BJ (cell line): ENCODE data around the gene LCNL1. TPM values are rescaled to one million over a fixed set of nuclear protein-coding genes. Genes with fewer than 3 reads are reported as not detected.

Experiments used
- CTCF ChIA-PET: fragments of 350-600 bp; formaldehyde crosslinking; extraction: SDS; loops from one replicate; lab custom pipeline; 2021; ENCODE audit warnings: antibody characterized with exemption, inconsistent platforms; lab: Yijun Ruan, JAX
- POLR2A ChIA-PET: fragments of 300-600 bp; sonication (Branson Sonifier 250); formaldehyde crosslinking; extraction: SDS; loops from one replicate; lab custom pipeline; 2021; ENCODE audit warnings: antibody characterized with exemption; lab: Charles Lee
- DNase-seq: peaks from one replicate; pipeline ENCODE4 v3.0.0-alpha.2; 2011; ENCODE audit warnings: low read depth
- H3K27me3 ChIP-seq: 2 replicates; pipeline ENCODE4 v1.6.0; 2011; ENCODE audit warnings: low read length; ENCODE audit not compliant: control insufficient read depth, insufficient read depth
- H3K36me3 ChIP-seq: 2 replicates; pipeline ENCODE4 v1.5.1; 2011; ENCODE audit warnings: low read length; ENCODE audit not compliant: control insufficient read depth, insufficient read depth
- H3K4me3 ChIP-seq: 2 replicates; pipeline ENCODE4 v1.5.1; 2011; ENCODE audit warnings: low read depth, mild to moderate bottlenecking, control low read depth, low read length
- CTCF ChIP-seq: IDR thresholded peaks from 2 replicates; pipeline ENCODE4 v1.5.1; 2011; ENCODE audit warnings: low read depth, mild to moderate bottlenecking, control low read depth, inconsistent platforms, low read length, moderate library complexity; ENCODE audit not compliant: insufficient read depth
- polyA plus RNA-seq: library from polyadenylated mRNA; depleted of rRNA; stranded (reverse); fragments of >200 nt; gene quantifications from 2 replicates; pipeline ENCODE4 v1.2.3, GENCODE V29; 2011

The LCNL1 gene
- polyA plus RNA-seq, 1 experiment: 0.01 TPM

GRCh38 chr9:136941231-136942111 lies 41.3 kb upstream of the LCNL1 start:
- ChIA-PET POLR2A (no interaction called here), CTCF (no interaction called here)
- no peak for DNase-seq
- Histone ChIP-seq H3K36me3 (peaks cover 28% of the 10 kb centered on the region), H3K27me3 (no peaks in the 10 kb centered on the region), H3K4me3 (no peak overlapping the region)
- TF ChIP-seq CTCF: no peak

DNA sequence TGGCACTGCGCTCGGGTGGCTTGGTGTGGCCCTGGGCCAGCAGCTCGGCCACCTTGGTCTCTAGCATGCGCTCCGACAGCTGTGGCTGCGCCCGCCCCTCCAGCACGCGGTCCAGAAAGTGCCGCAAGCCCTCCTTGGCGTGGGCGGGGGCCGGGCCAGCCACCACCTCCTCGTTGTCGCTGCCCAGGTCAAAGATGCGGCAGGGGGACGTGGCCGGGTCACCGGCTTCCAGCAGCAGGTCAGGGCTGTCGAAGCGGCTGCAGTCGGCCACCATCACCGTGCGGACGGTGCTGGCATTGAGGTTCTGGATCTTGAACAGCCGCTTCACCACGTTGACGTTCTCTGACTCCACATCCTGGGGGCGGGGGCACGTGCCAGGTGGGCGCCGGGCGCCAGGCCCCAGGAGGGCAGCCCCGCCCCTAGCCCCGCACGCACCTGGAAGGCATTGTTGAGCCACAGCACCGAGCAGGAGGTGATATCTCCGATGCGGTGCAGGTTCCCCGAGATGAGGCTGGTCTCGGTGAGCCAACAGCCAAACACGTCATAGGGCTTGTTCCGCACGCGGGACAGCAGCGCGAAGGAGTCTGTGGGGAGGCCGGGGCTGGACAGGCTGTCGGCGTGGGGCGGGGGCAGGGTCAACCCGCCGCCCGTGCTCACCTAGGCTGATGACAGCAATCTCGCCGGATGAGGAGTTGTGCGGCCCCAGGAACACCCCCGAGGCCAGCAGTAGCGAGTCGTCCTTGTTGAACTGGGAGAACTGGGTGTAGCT lies 40.5 kb upstream of the LCNL1 start:
- TF ChIP-seq CTCF: no peak
- Histone ChIP-seq H3K36me3 (peaks cover 28% of the 10 kb centered on the region), H3K4me3 (no peak overlapping the region), H3K27me3 (no peaks in the 10 kb centered on the region)
- ChIA-PET POLR2A (no interaction called here), CTCF (no interaction called here)
- no peak for DNase-seq

DNA sequence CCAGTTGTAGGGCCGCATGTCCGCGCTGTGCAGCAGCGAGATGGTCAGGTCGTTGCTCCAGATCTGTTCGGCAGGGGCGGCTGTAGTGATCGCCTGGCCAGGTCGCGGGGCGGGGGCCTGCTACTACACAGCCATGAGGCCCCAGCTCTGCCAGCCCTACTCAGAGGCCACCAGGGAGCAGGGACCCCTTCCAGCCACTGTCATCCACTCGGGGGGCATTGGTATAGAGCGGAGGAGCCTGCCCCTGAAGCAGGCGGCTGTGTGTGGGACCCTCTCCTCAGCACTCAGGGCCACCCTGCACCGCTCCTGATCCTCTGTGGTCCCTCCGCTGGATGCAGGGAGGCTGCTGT lies 39.9 kb upstream of the LCNL1 start:
- CTCF ChIA-PET: interaction anchor here (1.4 kb wide), 1 partner anchor 23 kb away, joined by 4 read pairs; no protein-coding TSS in a partner anchor
- no peak for TF ChIP-seq CTCF
- POLR2A ChIA-PET: no interaction called here
- H3K27me3 ChIP-seq: no peaks in the 10 kb centered on the region
- peaks cover 26% of the 10 kb centered on the region for H3K36me3 ChIP-seq
- peak overlapping the region; percentile 96 for H3K4me3 ChIP-seq
- DNase-seq: no peak

DNA sequence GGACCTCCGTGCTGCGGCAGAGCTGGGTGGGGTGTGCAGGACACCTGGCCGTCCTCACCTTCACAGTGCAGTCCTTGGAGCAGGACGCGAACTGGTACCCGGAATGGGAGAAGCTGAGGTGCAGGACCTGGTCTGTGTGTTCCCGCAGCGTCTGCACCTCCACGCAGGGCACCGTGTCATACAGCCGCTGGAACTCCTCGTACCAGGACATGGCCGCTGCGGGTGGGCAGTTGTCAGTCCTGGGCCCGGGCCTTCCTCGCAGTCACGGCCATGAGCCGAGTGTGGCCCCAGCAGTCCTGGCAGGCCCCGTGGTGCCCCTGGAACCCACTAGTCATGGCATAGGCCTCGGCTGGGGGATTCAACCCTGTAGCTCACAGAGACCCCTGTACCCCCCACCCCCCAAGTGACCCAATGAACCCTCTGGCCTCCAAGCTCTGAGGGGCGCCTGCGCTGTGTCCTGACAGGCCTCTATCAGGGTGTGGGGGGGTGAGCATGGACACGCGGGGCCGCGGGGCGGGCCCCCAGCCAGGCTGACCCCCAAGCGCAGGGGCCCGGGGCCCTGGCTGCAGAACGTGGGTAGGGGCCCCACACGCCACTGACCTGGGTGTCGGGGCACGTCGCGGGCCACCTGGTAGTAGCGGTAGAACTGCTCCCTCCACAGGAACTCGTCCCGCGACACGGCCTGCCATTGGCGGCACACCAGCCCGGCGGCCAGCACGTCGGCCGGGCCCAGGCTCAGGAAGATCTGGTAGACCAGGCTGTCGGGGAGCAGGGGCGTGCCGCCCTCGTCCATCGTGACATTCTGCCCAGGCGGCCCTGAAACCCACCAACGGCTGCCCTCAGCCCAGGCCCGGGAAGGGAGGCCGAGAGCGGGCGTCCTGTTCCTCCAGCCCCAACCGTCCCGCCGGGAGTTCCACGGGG lies 39.2 kb upstream of the LCNL1 start:
- Histone ChIP-seq H3K27me3 (no peaks in the 10 kb centered on the region), H3K36me3 (peaks cover 26% of the 10 kb centered on the region), H3K4me3 (peak overlapping the region; percentile 96)
- TF ChIP-seq CTCF: no peak
- POLR2A ChIA-PET: no interaction called here
- CTCF ChIA-PET: interaction anchor here (0.6 to 1.5 kb wide), 8 partner anchors 11 to 92 kb away, joined by 3 to 8 read pairs (median 3); partner anchors contain the start of gene CLIC3
- no peak for DNase-seq

DNA sequence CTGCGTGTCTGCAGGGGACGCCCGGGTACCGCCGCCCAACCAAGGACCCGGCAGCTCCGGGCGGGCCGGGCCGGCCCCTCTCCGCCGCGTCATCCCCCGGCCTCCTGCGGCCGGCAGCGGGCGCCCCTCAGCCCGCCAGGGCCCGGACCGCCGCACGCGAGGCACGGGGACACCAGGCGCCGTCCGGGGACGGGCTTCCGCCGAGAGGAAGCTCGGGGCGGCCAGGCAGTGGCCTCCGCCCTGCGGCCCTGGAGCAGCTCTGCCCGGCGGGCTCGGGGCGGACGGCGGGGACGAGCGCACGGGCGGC lies 38.6 kb upstream of the LCNL1 start:
- ChIA-PET CTCF (interaction anchor here (0.6 to 1.5 kb wide), 8 partner anchors 10 to 91 kb away, joined by 3 to 8 read pairs (median 3); partner anchors contain the start of gene CLIC3), POLR2A (no interaction called here)
- Histone ChIP-seq H3K27me3 (no peaks in the 10 kb centered on the region), H3K4me3 (peak overlapping the region; percentile 96), H3K36me3 (peaks cover 26% of the 10 kb centered on the region)
- no peak for TF ChIP-seq CTCF
- no peak for DNase-seq
